Neural cell (in vitro differentiated cells): ENCODE measurements around the gene KLC4. TPM values are rescaled to one million over a fixed set of nuclear protein-coding genes. Genes with fewer than 3 reads are reported as not detected.

Experiments used
- H2AFZ ChIP-seq: fragments of 200-600, 300-800 bp; sonication (generic), shearing (Covaris generic); 2 replicates; pipeline ENCODE4 v1.6.0; 2014; ENCODE audit warnings: low read depth, mild to moderate bottlenecking, antibody characterized with exemption, low read length, moderate library complexity
- H3F3A ChIP-seq: fragments of 200-600 bp; shearing (Covaris generic); 2 replicates; pipeline ENCODE4 v1.6.1; 2016; ENCODE audit warnings: mild to moderate bottlenecking, moderate library complexity, mixed read lengths, antibody characterized with exemption, low read length; ENCODE audit not compliant: insufficient read depth, poor library complexity, severe bottlenecking
- H3K27ac ChIP-seq: fragments of 200-600, 300-800 bp; sonication (generic), shearing (Covaris generic); 2 replicates; pipeline ENCODE4 v1.5.1; 2014; ENCODE audit warnings: mild to moderate bottlenecking, low read length, moderate library complexity
- H3K27me3 ChIP-seq: fragments of 300-800, 200-600 bp; sonication (generic), shearing (Covaris generic); 2 replicates; pipeline ENCODE4 v1.6.0; 2014; ENCODE audit warnings: mild to moderate bottlenecking, low read depth, low read length, moderate library complexity; ENCODE audit not compliant: insufficient read depth
- H3K36me3 ChIP-seq: fragments of 300-800, 200-600 bp; sonication (generic), shearing (Covaris generic); 2 replicates; pipeline ENCODE4 v1.5.1; 2014; ENCODE audit warnings: mild to moderate bottlenecking, antibody characterized with exemption, low read length, moderate library complexity; ENCODE audit not compliant: insufficient read depth
- H3K4me2 ChIP-seq: fragments of 300-800, 200-600 bp; sonication (generic), shearing (Covaris generic); 2 replicates; pipeline ENCODE4 v1.6.0; 2014; ENCODE audit warnings: mild to moderate bottlenecking, low read length
- H3K4me3 ChIP-seq: fragments of 300-800, 200-600 bp; sonication (generic), shearing (Covaris generic); 2 replicates; pipeline ENCODE4 v1.5.1; 2014; ENCODE audit warnings: mild to moderate bottlenecking, low read length, moderate library complexity
- H3K79me2 ChIP-seq: fragments of 200-600 bp; shearing (Covaris generic); replicated peaks from 2 replicates; pipeline ENCODE4 v1.6.0; 2014; ENCODE audit warnings: mild to moderate bottlenecking, low read length, moderate library complexity; ENCODE audit not compliant: insufficient read depth
- H3K9ac ChIP-seq: fragments of 300-800, 200-600 bp; sonication (generic), shearing (Covaris generic); 2 replicates; pipeline ENCODE4 v1.6.1; 2016; ENCODE audit warnings: mild to moderate bottlenecking, low read length, mixed read lengths
- H3K9me2 ChIP-seq: fragments of 200-600 bp; shearing (Covaris generic); 2 replicates; pipeline ENCODE4 v1.6.1; 2016; ENCODE audit warnings: mild to moderate bottlenecking, low read length, mixed read lengths; ENCODE audit not compliant: insufficient read depth
- H3K9me3 ChIP-seq: fragments of 200-600, 300-800 bp; sonication (generic), shearing (Covaris generic); 2 replicates; pipeline ENCODE4 v1.6.1; 2016; ENCODE audit warnings: mild to moderate bottlenecking, mixed run types, low read length, moderate library complexity, mixed read lengths
- H4K20me1 ChIP-seq: fragments of 200-600 bp; shearing (Covaris generic); 2 replicates; pipeline ENCODE4 v1.6.1; 2016; ENCODE audit warnings: mild to moderate bottlenecking, mixed run types; ENCODE audit not compliant: insufficient read depth
- CTCF ChIP-seq: fragments of 450-650 bp; IDR thresholded peaks from 2 replicates; pipeline ENCODE4 v1.5.1; 2014; ENCODE audit warnings: antibody characterized with exemption, mild to moderate bottlenecking, moderate library complexity; ENCODE audit not compliant: poor library complexity, severe bottlenecking
- EP300 ChIP-seq: fragments of 450-650 bp; conservative IDR thresholded peaks from 2 replicates; pipeline ENCODE4 v1.6.1; 2014; ENCODE audit warnings: antibody characterized with exemption, mild to moderate bottlenecking, moderate library complexity; ENCODE audit not compliant: poor library complexity, severe bottlenecking
- EZH2 ChIP-seq: fragments of 200-600, 300-800 bp; shearing (Covaris generic), sonication (generic); IDR thresholded peaks from 2 replicates; pipeline ENCODE4 v1.6.1; 2014; ENCODE audit warnings: antibody characterized with exemption, low read length, borderline replicate concordance, mild to moderate bottlenecking; ENCODE audit not compliant: insufficient read depth, poor library complexity, severe bottlenecking
- MXI1 ChIP-seq: fragments of 450-650 bp; conservative IDR thresholded peaks from 2 replicates; pipeline ENCODE4 v1.6.1; 2014; ENCODE audit warnings: antibody characterized with exemption, mild to moderate bottlenecking; ENCODE audit not compliant: poor library complexity, severe bottlenecking
- POLR2AphosphoS5 ChIP-seq: IDR thresholded peaks from 2 replicates; pipeline ENCODE4 v1.6.1; 2012
- RAD21 ChIP-seq: fragments of 450-650 bp; conservative IDR thresholded peaks from 2 replicates; pipeline ENCODE4 v1.6.1; 2014; ENCODE audit warnings: antibody characterized with exemption, mild to moderate bottlenecking, moderate library complexity
- REST ChIP-seq: IDR thresholded peaks from 2 replicates; pipeline ENCODE4 v1.6.1; 2012; ENCODE audit warnings: borderline replicate concordance
- SMC3 ChIP-seq: fragments of 450-650 bp; conservative IDR thresholded peaks from 2 replicates; pipeline ENCODE4 v1.6.1; 2014; ENCODE audit warnings: antibody characterized with exemption, mild to moderate bottlenecking, moderate library complexity; ENCODE audit not compliant: poor library complexity
- TAF1 ChIP-seq: IDR thresholded peaks from 2 replicates; pipeline ENCODE4 v1.6.1; 2012; ENCODE audit warnings: low read depth
- polyA plus RNA-seq: library from polyadenylated mRNA; depleted of rRNA; stranded (reverse); fragments of >200 nt; gene quantifications from 2 replicates; pipeline ENCODE4 v1.2.3, GENCODE V29; 2014

The KLC4 gene
- polyA plus RNA-seq, 1 donor from 2014 or later = 75.3 TPM

GRCh38 chr6:43075670-43076463 is 16.4 kb downstream of the KLC4 start, which contains the start of gene PTK7 (continued):
- TF ChIP-seq EZH2 = no peak

GRCh38 chr6:43076464-43077332 is 17.3 kb downstream of the KLC4 start:
- Histone ChIP-seq H3K9me2 (no peaks in the 10 kb centered on the region), H3K27ac (peak overlapping the region; percentile 81), H3K79me2 (peaks cover 31% of the 10 kb centered on the region), H3K9me3 (no peaks in the 10 kb centered on the region), H3K4me3 (peak overlapping the region; percentile 98), H3F3A (no peaks in the 10 kb centered on the region), H4K20me1 (no peaks in the 10 kb centered on the region), H3K4me2 (peak overlapping the region; percentile 77), H3K27me3 (no peaks in the 10 kb centered on the region), H2AFZ (peak overlapping the region; percentile 62), H3K9ac (peak overlapping the region; percentile 87), H3K36me3 (no peaks in the 10 kb centered on the region)
- TF ChIP-seq EP300 (no peak), POLR2AphosphoS5 (no peak), TAF1 (no peak), MXI1 (peak; percentile 56), REST (peak; percentile 43), EZH2 (no peak), RAD21 (no peak), SMC3 (peak; percentile 30), CTCF (no peak)
